ENCODE measurements around the gene OPA1.

The OPA1 gene

GRCh38 chr3:193554811-193555210, 38.2 kb upstream of the OPA1 start, which contains the start of gene ATP13A4:
TSS of gene ATP13A4 (minus strand) at chr3:193554895. CDS start at chr3:193554799, 96 bp downstream.
- TF ChIP-seq CTCF (IDR thresholded peaks at IDR 0.05) = no peak

- TF ChIP-seq CTCF (IDR thresholded peaks at IDR 0.05) = no peak
Observed at GRCh38 chr3:193556841-193557240, 36.2 kb upstream of the OPA1 start.

GRCh38 chr3:193559100-193559499, 33.9 kb upstream of the OPA1 start:
- TF ChIP-seq CTCF (IDR thresholded peaks at IDR 0.05) = no peak

GRCh38 chr3:193560091-193560490, 32.9 kb upstream of the OPA1 start:
- no peak for TF ChIP-seq CTCF (IDR thresholded peaks at IDR 0.05)

- TF ChIP-seq CTCF (IDR thresholded peaks at IDR 0.05) = no peak
Observed at GRCh38 chr3:193560870-193561269, 32.1 kb upstream of the OPA1 start.

- no peak for TF ChIP-seq CTCF (IDR thresholded peaks at IDR 0.05)
Observed at GRCh38 chr3:193563426-193563825, 29.6 kb upstream of the OPA1 start.

GRCh38 chr3:193564012-193564411, 29.0 kb upstream of the OPA1 start:
- TF ChIP-seq CTCF (IDR thresholded peaks at IDR 0.05) = peak; percentile 57

GRCh38 chr3:193569119-193569518, 23.9 kb upstream of the OPA1 start:
- no peak for TF ChIP-seq CTCF (IDR thresholded peaks at IDR 0.05)

Data from LNCAP (cell line).